GM21526 (cell line): ENCODE results near the gene KIAA1671.
"Not testable (repeated sequence)": the region's sequence is repeated elsewhere in the genome, so short reads cannot be mapped to it uniquely, and the experiment has no call there.

Experiments
- ATAC-seq: cut with Tn5 transposase; IDR thresholded peaks from one replicate; pipeline ENCODE4 v1.9.1; 2021; ENCODE audit warnings: moderate library complexity; ENCODE audit not compliant: unreplicated experiment, low FRiP score

KIAA1671 gene

DNA sequence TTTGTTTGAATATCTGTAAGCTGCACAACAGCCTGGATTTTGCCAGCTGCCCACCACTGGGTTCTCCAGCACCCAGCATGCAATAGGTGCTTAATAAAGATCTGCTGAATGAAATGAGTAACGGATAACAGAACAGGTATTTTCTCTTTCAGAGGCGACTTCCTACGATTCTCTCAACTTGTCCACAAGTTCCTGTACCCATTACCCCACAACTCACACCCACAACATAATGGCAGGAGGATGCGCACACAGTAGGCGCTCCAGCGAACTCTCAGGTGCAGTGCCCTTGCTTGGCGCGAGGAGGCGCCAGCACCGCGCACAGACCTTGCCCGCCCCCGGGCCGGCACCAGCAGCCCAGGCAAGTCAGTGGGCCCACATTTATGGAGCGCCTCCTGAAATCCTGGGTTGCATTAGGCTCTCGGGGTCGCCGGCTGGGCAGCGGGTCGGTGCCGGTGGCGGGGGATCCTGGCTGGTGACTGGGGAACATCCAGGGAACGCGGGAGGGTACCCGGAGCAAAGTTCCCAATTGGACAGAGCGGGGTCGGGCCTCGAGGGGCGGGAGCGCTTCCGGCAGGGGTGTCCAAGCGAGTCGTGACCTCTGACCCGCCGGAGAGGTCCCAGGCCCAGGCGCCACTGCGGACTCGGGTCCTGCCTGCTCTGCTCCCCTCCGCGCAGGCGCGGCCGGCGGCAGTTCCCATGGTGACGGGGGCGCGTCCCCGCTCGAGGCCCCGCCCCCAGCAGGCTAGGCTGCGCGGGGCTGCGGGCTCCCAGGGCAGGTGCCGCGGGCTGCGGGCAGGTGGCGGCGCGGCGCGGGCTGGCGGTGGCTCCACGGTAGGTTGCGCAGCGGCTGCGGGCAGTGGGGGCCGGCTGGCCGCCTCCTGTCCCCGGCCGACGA, at the start of gene KIAA1671:
Gene KIAA1671, plus strand, starts transcription at position 775 of the 895 bp plus-strand sequence. CDS start 75,284 bp downstream, outside the sequence.
- ATAC-seq = peak; percentile 81

DNA sequence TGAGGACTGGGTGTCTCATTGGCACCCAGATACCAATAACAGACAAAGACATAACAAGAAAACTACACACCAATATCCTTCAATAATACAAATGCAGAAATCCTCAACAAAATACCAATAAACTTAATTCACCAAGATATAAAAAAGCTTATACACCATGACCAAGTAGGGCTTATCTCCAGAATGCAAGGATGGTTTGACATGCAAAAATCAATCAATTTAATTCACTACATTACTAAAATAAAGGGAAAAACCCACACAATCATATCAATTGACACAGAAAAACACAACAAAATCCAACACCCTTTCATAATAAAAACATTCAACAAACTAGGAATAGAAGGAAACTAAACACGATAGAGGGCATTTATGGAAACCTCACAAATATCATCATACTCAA, 46.6 kb upstream of the KIAA1671 start:
- ATAC-seq = no peak

DNA sequence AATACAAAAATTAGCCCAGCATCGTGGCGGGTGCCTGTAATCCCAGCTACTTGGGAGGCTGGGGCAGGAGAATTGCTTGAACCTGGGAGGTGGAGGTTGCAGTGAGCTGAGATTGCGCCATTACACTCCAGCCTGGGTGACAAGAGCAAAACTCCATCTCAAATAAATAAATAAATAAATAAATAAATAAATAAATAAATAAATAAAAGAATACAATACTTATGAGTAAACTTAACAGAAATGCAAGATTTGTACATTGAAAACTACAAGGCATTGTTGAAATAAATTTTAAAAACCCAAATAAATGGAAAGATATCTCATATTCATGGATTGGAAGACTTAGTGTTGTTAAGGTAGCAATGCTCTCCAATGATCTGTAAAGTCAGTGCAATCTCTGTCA, 45.4 kb upstream of the KIAA1671 start:
- ATAC-seq = not testable (repeated sequence)

DNA sequence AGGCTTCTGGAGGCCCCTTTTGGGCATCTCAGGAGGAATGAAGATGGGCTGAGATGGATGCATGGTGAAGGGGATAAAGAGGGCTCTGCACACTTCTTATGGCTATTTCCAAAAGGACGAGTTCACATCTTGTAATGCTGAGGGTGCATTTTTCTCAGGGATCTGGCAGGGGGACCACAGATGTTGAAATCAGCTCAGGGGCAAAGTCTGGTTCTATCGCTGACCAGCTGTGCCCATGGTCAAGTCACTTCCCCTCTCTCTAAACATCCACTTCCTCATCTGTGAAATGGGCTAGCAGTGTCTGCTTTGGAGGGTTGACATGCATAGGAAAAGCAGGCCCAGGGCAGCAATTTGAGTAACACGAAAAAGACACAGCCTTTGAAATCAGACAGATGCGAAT, 32.5 kb upstream of the KIAA1671 start:
- ATAC-seq = no peak

DNA sequence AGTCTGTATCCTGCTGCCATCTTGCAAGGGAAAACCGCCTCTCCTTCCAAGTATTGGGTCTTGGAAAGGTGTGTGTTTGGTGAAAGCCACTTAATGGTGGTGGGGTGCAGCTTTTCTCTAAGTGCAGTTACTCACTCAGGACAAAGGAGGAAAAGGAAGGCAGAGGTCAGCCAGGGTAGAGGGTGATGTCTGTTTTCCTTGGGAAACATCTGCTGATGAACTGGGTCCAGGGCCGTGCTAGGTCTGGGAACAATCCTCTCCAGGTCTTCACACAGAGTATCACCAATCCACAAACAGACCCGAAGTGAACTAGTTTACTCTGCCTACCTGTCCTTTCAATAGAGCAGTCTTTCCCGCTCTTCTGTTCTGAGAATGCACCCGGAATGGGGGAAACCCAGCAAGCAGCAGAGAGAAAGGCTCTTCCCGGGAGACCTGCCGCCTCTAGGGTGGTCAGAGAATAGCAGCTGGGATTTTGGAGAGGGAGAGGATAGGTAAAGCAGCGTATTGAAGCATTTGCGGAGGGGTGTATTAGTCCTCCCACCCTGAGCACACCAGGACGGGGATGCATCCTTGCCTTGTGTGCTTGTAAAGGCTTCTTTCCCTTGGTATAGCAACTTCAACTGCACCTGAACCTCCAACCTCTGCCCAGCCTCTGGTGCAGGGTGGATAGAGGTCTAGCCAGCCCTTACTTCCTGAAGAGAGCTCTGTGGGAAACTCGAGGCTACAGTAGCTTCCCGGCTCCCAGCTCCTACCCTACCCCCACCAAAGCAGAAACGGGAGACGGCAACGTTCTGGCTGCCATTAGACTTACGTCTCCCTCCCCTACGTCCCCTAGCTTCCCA, 26.7 kb upstream of the KIAA1671 start:
- no peak for ATAC-seq

DNA sequence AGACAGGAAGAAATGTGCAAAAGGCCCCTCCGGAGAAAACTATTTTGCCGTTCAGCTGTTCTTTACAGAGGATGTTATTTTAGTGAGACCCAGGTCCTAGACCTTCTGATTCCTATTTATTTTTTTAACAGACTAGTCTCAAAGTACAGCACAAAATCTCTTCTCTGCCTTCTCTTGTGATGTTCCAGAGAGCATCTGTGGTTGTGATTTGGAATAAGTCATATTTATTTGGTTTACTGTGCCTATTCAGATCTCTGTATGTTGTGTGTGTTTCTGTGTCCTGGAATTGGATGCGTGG, 26.1 kb upstream of the KIAA1671 start:
- ATAC-seq = no peak

DNA sequence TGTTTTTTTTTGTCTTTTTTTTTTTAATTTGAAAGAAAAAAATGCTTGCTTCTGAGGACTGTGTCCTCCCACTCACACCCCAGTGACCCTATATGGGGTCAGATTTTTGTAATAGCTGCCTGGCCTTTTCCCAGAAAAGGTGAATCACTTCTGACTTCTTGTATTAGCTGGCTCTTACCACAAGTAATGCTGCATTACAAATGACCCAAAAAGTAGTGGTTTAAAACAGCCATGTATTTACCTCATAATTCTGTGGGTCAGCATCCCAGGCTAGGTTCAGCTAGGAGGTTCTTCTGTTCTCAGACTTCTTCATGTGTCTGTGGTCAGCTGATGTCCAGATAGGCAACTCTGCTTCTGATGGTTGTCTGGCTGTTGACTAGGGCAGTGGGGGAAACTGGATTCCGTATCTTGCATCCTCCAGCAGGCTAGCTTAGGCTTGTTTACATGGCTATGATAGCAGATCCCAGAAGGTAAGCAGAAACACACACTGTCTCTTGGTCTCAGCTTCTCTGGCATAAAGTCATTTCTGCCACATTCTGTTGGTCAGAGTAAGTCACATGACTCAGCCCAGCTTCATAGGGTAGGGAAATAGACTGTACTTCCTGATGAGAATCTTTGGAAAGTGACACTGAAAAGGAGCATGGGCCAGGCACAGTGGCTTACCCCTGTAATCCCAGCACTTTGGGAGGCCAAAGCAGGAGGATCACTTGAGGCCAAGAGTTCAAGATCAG, 25.5 kb upstream of the KIAA1671 start:
- ATAC-seq = no peak

DNA sequence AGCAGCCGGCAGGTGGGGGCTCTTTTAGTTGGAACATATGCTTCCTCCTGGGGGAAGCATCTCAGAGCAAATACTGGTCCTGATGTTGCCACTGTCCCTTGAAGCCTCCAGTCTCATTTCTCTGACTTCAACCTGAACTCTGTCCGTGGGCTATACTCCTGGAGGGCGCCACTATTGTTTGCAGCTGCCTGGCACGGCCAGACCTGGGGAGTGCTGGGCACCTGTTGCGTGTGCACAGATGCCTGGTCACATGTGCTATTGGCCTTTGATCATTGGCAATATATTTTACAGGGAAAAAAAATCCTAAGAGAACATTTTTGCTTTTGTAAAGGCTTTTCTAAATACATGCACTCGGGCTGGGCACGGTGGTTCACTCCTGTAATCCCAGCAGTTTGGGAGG, 24.2 kb upstream of the KIAA1671 start:
- no peak for ATAC-seq

DNA sequence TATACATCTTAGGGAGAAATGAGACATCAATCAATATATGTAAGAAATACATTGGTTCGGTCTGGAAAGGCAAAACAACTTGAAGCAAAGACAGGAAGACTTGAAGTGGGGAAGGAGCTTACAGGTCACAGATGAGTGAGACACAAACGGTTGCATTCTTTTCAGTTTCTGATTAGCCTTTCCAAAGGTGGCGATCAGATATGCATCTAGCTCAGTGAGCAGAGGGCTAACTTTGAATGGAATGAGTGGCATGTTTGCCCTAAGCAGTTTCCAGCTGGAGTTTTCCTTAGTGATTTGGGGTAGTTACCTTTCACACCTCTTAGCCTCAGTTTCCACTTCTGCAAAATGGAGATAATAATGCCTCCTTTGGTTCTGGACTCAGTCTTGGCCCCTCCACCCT, 21.8 kb upstream of the KIAA1671 start:
- no peak for ATAC-seq

DNA sequence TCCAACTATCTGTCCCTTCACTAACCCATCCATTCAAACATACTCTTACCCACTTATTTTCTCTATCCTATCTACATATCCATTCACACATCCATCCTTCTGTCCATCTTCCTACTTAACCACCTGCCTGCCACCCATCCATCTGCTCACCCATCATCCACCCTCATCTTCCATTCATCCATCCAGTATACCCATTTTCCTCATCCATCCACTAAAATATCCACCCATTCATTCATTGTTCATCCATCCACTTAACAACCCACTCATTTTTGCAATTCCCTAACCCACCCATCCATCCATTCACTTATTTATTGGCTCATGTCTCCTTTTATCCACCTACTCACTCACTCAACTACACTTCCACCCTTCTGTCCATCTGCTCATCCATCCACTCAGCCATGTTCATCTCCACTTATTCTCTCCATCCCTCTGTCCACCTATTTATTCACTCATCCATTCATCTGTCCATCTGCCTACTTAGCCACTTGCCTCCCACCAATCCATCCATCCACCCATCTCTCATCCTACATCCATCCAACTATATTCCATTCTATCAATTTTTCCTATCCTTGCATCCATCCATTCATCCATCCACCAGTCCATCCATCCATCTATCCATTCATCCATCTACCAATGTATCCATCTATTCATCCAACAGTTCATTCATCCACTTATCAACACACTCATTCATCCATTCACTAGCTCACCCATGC, 16.6 kb upstream of the KIAA1671 start:
- no peak for ATAC-seq

DNA sequence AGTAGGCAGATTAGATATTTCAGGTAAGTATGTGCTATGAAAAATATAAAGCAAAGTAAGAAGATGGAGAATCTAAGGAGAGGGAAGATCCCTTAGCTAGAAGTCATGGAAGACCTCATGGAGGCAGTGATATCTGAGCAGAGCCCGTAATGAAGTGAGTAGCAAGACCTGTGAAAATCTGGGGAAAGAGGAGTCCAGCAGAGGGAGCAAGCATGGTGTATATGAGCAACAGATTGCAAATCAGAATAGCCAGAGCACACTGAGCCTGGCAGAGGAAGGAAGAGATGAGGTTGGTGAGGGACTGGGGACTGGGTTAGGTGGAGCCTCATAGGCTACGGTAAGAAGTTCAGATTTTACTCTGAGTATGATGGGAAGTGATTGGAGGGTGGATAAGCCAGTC, 15.4 kb upstream of the KIAA1671 start:
- no peak for ATAC-seq

DNA sequence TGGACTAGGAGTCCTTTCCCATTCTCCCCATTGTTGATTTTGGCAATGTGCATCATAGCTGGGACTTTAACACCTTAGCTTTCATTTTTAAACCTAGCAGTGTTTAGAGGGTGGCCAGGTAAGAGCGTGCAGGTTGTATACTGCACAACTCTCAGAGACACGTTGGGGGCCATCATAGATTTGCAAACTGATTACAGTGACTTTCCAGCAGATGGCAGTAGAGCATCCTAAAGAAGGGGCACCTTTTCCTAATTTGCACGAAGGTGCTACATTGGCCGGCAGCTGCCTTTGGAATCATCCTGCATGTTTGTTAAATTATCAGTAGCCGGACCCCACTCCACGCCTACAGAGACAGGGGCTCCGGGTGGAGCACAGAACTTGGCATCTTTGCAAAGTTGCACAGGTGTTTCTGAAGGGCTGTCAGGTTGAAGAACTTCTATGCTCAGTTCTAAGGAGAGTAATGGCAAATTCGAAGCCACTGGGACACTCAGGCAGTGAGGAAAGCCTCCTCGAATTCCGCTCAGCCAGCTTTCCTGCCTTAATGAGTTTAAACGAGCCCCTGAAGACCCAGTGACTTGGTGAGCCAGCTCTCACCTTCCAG, 13.7 kb upstream of the KIAA1671 start:
- no peak for ATAC-seq

DNA sequence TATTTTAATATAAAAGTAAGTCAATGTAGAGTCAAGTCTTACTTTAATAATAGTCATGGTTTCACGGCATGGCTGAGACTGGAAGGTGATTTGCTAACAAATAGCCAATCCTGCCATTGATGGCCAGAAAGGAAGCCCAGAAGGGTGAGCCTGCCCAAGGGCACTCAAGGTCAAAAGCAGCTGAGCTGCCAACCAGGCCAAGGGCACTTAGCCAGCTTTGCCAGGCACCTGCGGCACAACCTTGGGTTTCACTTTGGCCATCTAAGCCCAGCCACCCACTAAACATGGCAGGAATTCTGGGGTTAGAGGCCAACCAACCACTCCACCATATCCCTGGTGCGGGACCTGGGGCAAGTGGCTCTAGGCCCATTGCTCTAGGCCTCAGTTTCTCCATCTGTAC, 10.2 kb upstream of the KIAA1671 start:
- ATAC-seq = no peak

DNA sequence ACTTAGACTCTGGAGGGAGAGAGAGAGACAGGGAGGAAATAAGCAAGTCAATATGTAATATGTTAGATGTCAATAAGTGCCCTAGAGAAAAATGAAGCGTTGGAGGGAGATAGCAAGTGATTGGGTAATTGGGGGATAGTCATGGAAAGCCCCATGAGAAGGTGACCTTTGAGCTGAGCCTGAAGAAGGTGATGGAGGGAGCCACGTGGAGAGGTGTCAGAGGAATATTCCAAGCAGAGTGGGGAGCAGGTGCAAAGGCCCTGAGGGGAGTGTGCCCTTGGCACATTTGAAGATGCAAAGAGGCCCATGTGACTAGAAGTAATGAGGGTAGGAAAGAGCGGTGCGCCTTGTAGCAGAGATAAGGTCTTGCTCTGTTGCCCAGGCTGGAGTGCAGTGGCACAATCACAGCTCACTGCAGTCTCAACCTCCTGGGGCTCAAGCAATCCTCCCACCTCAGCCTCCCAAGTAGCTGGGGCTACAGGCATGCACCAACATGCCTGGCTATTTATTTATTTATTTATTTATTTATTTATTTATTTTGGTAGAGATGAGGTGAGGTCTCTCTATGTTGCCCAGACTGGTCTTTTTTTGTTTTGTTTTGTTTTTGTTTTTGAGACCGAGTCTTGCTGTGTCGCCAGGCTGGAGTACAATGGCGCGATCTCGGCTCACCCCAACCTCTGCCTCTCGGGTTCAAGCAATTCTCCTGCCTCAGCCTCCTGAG, 8.1 kb upstream of the KIAA1671 start:
- no peak for ATAC-seq

DNA sequence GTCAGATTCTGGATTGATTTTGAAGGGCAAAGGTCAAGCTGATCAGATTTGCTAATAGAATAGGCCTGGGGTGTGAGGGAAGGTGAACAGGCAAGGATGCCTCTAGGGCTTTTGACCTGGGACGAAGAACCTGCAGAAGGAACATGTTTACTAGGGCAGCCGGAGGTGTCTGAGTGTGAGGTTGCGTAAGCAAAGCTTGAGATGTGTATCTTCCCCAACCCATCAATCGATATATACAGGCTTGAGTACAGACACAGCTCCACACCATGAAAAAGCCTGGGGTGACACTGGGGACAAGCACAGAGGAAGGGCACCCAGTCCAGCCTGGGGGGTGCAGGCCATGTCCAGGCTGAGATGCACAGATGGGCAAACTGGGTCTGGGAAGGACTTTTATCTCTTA, 7.1 kb upstream of the KIAA1671 start:
- ATAC-seq = no peak

DNA sequence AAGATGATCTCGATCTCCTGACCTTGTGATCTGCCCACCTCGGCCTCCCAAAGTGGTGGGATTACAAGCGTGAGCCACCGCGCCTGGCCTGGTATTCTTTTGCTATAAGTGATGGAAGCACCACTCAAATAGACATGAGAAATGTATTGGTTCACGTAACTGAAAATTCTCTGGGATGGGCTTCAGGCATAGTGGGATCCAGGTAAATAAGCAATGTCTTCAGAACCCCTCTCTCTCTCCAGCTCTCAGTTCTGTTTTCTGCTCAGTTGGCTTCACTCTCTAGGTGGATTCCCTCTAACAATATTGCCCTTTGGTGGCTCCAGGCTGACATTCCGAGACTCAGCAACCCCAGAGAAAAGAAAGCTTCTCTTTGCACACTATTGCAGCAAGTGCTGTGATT, 5.1 kb upstream of the KIAA1671 start:
- ATAC-seq = no peak

DNA sequence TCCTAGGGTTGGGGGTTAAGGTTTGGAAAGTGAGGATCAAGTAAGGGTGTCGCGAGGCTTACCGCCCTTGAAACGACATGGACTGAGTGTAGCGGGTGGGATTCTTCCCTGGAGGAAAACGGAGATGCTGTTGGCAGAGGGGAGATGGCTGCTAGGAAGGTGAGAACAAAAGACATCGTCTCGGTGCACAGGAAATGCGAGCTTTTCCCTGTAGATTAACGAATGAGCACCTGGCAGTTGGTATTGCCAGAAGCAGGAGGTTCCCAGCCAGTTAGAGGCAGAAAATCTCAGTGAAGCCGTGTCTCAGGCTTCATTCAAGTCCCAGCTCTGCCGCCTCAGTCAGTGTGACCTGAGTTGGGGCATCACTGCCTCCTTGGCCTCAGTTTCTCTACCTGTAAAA, 4.6 kb upstream of the KIAA1671 start:
- no peak for ATAC-seq

DNA sequence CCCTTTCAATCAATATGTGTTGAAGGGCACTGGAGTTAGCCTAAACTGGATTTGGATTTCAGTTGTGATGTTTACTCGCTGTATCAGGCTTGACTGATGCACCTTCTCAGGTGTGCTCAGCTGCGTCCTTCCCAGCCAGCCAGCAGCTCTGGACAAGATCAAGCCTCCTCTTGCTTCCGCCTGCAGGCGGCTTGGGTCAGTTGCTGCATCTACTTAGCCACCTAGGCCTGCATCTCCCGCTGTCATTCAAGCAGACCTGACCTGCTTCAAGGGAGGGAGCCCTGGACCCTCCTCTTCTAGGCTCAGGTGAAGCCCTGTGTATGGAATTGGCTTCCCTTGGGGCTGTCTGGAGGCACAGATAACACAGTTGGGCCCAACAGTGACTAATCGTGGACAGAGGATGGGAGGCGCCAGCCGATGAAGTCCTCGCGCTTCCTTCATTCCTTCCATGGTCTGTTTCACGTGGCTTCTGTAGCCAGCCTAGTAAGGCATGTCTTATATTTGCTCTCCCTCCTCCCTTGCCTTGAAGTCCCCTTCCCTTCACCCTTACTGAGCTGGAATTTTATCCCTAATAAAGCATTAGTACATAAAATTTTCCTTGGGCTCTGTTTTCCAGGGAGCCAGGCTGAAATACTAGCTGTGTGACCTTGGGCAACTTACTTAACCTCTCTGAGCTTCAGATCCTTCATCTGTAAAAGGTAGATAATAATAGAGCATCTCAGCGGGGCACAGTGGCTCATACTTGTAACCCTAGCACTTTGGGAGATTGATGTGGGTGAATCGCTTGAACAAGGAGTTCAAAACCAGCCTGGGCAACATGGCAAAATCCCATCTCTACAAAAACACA, 3.9 kb upstream of the KIAA1671 start:
- no peak for ATAC-seq
